NK-92 treated with Interleukin-12 subunit alpha and Interleukin-12 subunit beta, amount 100 ng/mL, for 24 hours (cell line): ENCODE measurements around the gene C11orf21.

Experiments used
- DNase-seq: peaks from one replicate; lab custom pipeline; 2025; lab: John Stamatoyannopoulos, UW

C11orf21 gene

DNA sequence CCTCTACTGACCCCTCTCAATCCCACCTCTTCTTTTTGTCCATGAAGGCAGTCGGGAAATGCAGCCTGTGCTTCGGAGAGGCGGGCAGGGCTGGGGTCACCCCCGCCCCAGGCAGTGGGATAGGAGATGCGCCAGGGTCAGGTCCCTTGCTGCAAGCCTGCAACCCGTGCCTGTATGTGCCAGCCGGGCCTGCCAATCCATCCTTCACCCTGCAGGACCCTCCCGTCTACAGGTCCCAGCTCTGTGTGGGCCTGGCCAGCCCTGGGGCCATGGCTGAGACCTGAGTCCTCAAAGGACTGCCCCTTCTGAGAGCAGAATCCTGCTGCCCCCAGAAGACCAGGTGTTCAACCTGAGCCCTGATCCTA is 42.3 kb downstream of the C11orf21 start:
- DNase-seq = no peak

DNA sequence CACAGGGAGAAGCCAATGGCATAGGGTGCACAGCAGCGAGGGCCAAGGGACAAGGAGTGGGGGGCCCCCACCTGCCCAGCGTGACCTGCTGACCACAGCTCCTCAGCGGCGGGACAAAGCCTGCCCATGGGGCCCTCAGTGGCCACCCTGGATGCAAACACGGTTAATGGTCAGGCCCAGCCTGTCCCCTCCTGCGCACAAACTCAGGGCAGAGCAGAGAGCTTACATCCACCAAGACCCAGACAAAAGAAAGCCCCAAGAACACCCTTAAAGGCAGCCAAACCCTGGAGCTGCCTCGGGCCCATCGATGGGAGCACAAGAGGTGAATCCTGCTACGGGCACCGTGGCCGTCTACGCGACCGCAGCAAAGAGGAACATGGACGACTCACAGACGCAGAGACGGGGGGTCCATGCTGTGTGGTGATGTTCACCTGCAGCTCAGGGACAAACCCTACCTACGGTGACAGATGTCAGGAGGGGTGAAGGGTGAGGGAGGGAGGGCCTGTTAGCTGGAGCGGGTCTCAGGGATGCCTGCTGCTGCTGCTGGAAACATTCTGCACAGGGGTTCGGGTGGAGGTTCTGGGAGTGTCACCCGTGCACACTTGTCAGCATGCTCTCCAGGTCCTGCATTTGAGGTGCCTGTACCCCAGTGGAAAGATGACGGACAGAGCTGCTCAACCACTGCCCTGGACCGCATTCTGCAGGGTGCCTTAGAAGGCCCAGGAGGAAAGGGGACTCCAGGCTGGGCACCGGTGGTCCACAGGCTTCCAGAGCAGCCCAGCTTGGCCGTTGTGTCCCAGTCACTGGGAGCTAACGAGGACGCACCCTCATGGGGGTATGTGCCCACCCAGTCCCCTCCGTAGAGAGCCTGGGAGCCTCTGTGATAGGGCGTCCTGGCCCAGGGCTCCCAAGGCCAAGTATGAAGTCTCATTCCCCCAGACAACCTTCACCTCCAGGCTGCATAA is 42.9 kb downstream of the C11orf21 start:
- DNase-seq = no peak

- no peak for DNase-seq
Measured at GRCh38 chr11:2256951-2257700, 44.6 kb downstream of the C11orf21 start.

- no peak for DNase-seq
Measured at GRCh38 chr11:2256293-2256913, 45.3 kb downstream of the C11orf21 start.

- no peak for DNase-seq
Measured at GRCh38 chr11:2252018-2252417, 49.7 kb downstream of the C11orf21 start.

- no peak for DNase-seq
Measured at GRCh38 chr11:2251138-2251537, 50.6 kb downstream of the C11orf21 start.

DNA sequence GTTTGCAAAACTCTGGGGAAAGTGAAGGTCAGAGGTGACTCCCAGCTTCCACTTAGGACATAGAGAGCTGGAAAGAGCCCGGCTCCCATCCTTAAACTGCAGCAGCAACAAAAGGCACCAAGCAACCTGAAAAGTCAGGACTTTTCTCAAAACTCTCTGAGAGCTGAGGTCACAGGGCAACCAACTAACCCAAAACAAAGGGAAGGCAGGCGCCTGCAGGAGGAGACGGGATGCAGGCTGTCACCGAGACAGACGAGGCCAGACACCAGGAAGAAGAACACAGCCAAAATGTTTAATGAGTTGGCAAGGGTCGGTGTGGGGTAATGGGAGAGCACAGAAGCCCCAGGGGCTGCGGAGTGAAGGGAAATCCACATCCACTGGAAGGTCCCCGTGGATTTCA is 51.2 kb downstream of the C11orf21 start:
- DNase-seq = no peak

GRCh38 chr11:2250041-2250440 is 51.7 kb downstream of the C11orf21 start:
- DNase-seq = no peak

DNA sequence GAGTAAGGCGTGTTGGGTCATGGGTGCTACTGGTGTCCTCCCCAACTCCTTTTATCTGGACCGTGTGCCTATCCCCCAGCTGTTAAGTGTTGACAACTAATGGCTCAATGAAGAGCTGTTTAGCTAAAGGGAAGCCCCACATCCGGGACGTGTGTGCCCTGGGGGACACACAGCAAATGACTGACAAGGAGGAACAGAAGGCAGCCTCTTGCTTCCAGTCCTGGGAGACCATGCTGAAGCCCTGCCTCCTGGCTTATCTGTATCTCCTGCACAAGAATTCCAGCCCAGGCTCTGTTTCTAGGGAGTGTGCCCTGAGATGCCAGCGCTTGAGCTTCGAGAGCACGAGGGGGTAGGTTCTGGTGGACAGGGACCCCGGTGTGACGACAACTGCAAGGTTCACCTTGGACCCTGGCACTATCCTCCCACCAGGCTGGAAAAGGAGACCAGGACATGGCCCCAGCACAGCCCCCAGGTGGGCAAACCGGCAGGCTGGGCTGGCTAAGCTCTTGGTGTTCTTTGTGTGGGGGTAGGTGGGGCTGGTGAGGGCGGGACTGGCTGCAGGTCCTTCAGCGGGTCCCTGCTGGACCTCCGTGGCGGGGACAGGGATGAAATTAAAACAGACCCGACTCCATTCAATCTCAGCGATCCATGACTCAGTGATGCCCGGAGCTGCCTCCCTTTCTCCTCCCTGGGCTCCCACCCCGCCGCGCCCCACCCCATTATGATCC is 52.4 kb downstream of the C11orf21 start:
- DNase-seq = no peak

- DNase-seq = no peak
Measured at GRCh38 chr11:2248762-2249161, 53.0 kb downstream of the C11orf21 start.

GRCh38 chr11:2248242-2248641 is 53.5 kb downstream of the C11orf21 start:
- DNase-seq = no peak

DNA sequence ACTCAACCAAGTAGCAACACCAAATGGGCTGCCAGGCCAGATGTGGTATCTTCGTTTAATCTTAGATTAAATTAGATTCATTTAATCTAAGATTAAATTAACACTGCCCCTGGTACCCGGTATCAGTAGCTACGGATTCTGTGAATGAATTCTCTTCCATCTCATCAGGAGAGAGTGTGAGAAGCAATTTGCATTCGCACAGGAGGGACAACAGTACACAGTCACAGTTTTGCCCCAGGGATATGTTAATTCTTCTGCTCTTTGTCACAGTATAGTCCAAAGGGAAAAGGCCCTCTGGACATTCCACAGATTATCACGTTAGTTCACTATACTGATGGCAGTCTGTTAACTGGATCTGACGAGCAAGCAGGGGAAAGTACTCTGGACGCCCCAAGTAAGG is 54.2 kb downstream of the C11orf21 start:
- DNase-seq = no peak
